HepG2 (cell line): ENCODE measurements around the gene ZNF831. TPM values are rescaled to one million over a fixed set of nuclear protein-coding genes. Genes with fewer than 3 reads are reported as not detected.

ENCODE experiments used
- ATAC-seq: fragments of 200-7000 bp; cut with Tn5 transposase; 3 replicates; pipeline ENCODE4 v1.9.1; 2020; ENCODE audit warnings: mild to moderate bottlenecking, moderate library complexity
- BruUV-seq: library from RNA; stranded (reverse); fragments of 400-500 nt; replicated peaks from 2 replicates; lab custom pipeline; 2021; lab: Mats Ljungman, UMichigan
- CTCF ChIA-PET: fragments of 300-600 bp; formaldehyde crosslinking; extraction: SDS; loops from one replicate; lab custom pipeline; 2021; ENCODE audit warnings: low total read pairs, inconsistent platforms, low intra/inter-chr PET ratio; lab: Yijun Ruan, JAX
- POLR2A ChIA-PET: fragments of 350-600 bp; sonication (Branson Sonifier 250); formaldehyde crosslinking; loops from one replicate; lab custom pipeline; 2020; ENCODE audit warnings: antibody characterized with exemption, inconsistent platforms; lab: Yijun Ruan, JAX
- DNase-seq: peaks from one replicate; pipeline ENCODE4 v3.0.0-alpha.2; 2015; ENCODE audit warnings: low spot score
- FAIRE-seq: peaks from 3 replicates; lab custom pipeline; 2011; peaks lifted over from hg19 to GRCh38; lab: Jason Lieb, UNC
- H2AFZ ChIP-seq: one replicate; pipeline ENCODE4 v1.6.1; 2011; ENCODE audit warnings: low read length, inconsistent platforms
- H3K27ac ChIP-seq: fragments of 300-600 bp; 3 replicates; pipeline ENCODE4 v1.8.0; 2011; ENCODE audit warnings: mixed run types, mild to moderate bottlenecking, mixed read lengths, low read length, inconsistent platforms; ENCODE audit not compliant: insufficient read depth; ENCODE audit errors: extremely low read length
- H3K27me3 ChIP-seq, 2 experiments: fragments of 200-600 bp in 1 of 2; 2 replicates in 1 of 2; 3 replicates in 1 of 2; pipeline versions ENCODE4 v1.6.0 to v1.8.0; 2011; ENCODE audit warnings: low read length in 2 of 2, mild to moderate bottlenecking in 2 of 2, moderate library complexity in 2 of 2, inconsistent platforms in 1 of 2; ENCODE audit not compliant: insufficient read depth in 2 of 2, control insufficient read depth in 1 of 2
- H3K36me3 ChIP-seq, 2 experiments: fragments of 200-600 bp in 1 of 2; replicated peaks in 1 of 2; 2 replicates in 1 of 2; 3 replicates in 1 of 2; pipeline versions ENCODE4 v1.5.1 to v1.8.0; 2011; ENCODE audit warnings: low read length in 2 of 2, inconsistent platforms in 1 of 2; ENCODE audit not compliant: insufficient read depth in 2 of 2, control insufficient read depth in 1 of 2
- H3K4me1 ChIP-seq: 2 replicates; pipeline ENCODE4 v1.5.1; 2012; ENCODE audit warnings: low read length, inconsistent platforms; ENCODE audit not compliant: insufficient read depth
- H3K4me2 ChIP-seq: 2 replicates; pipeline ENCODE4 v1.6.0; 2011; ENCODE audit warnings: low read depth, low read length, inconsistent platforms
- H3K4me3 ChIP-seq, 3 experiments: fragments of 200-600 bp in 1 of 3; sonication (generic), shearing (Covaris generic) in 1 of 3; replicated peaks in 1 of 3; 2 replicates each; pipeline ENCODE4 v1.5.1; 2011 to 2016; ENCODE audit warnings: low read length in 3 of 3, inconsistent platforms in 2 of 3, low read depth in 2 of 3, mild to moderate bottlenecking in 2 of 3, control low read depth in 1 of 3, mixed read lengths in 1 of 3; ENCODE audit not compliant: insufficient read depth in 1 of 3
- H3K79me2 ChIP-seq: one replicate; pipeline ENCODE4 v1.6.1; 2011; ENCODE audit warnings: low read length, inconsistent platforms; ENCODE audit not compliant: insufficient read depth
- H3K9ac ChIP-seq: 2 replicates; pipeline ENCODE4 v1.6.0; 2011; ENCODE audit warnings: mild to moderate bottlenecking, low read depth, low read length, inconsistent platforms; ENCODE audit not compliant: insufficient read depth
- H3K9me3 ChIP-seq: 2 replicates; pipeline ENCODE4 v1.5.1; 2012; ENCODE audit warnings: mild to moderate bottlenecking, low read length
- H4K20me1 ChIP-seq: 2 replicates; pipeline ENCODE4 v1.6.0; 2011; ENCODE audit warnings: inconsistent platforms, mild to moderate bottlenecking, low read length, moderate library complexity; ENCODE audit not compliant: insufficient read depth
- BCLAF1 ChIP-seq: fragments of 450-650 bp; IDR thresholded peaks from 2 replicates; pipeline ENCODE4 v1.6.1; 2017; ENCODE audit warnings: mild to moderate bottlenecking
- FOSL2 ChIP-seq: sonication (generic); formaldehyde crosslinking; IDR thresholded peaks from 2 replicates; pipeline ENCODE4 v1.4.0; 2020; ENCODE audit warnings: missing genetic modification reagents
- HNF4G ChIP-seq, 2 experiments: sonication (generic) in 1 of 2; formaldehyde crosslinking in 1 of 2; IDR thresholded peaks; 2 replicates each; pipeline versions ENCODE4 v1.4.0 to v1.6.1; 2011 to 2020; ENCODE audit warnings: borderline replicate concordance in 2 of 2, low read depth in 2 of 2, mild to moderate bottlenecking in 2 of 2, low read length in 1 of 2, missing genetic modification reagents in 1 of 2, moderate library complexity in 1 of 2
- MYNN ChIP-seq: sonication (generic); formaldehyde crosslinking; IDR thresholded peaks from 2 replicates; pipeline ENCODE4 v1.4.0; 2020; ENCODE audit warnings: mild to moderate bottlenecking, low read depth, missing genetic modification reagents
- NFRKB ChIP-seq: fragments of 450-650 bp; IDR thresholded peaks from 2 replicates; pipeline ENCODE4 v1.6.1; 2017
- PHF8 ChIP-seq: sonication (generic); formaldehyde crosslinking; IDR thresholded peaks from 2 replicates; pipeline ENCODE4 v1.5.0; 2020; ENCODE audit warnings: missing genetic modification reagents
- SRY ChIP-seq: sonication (generic); formaldehyde crosslinking; IDR thresholded peaks from 2 replicates; pipeline ENCODE4 v1.8.0; 2022; ENCODE audit warnings: mild to moderate bottlenecking, missing genetic modification reagents
- ZBTB7A ChIP-seq: sonication (generic); formaldehyde crosslinking; IDR thresholded peaks from 2 replicates; pipeline ENCODE4 v1.8.0; 2022; ENCODE audit warnings: mild to moderate bottlenecking, missing genetic modification reagents
- ZNF205 ChIP-seq: IDR thresholded peaks from 2 replicates; pipeline ENCODE4 v1.6.1; 2018; ENCODE audit warnings: missing biosample characterization, missing genetic modification reagents
- ZNF350 ChIP-seq: sonication (generic); formaldehyde crosslinking; IDR thresholded peaks from 2 replicates; pipeline ENCODE4 v1.4.0; 2020; ENCODE audit warnings: mild to moderate bottlenecking, low read depth, missing genetic modification reagents, borderline replicate concordance
- ZNF414 ChIP-seq: sonication (generic); formaldehyde crosslinking; IDR thresholded peaks from 2 replicates; pipeline ENCODE4 v1.5.0; 2020; ENCODE audit warnings: missing genetic modification reagents
- ZNF800 ChIP-seq: sonication (generic); formaldehyde crosslinking; IDR thresholded peaks from 2 replicates; pipeline ENCODE4 v1.4.0; 2020; ENCODE audit warnings: missing genetic modification reagents
- WGBS: methylation state at CpG from one replicate; pipeline ENCODE4 v1.1.6; 2017; ENCODE audit warnings: low lambda C conversion rate; 5-methylcytosine and 5-hydroxymethylcytosine counted together
- in situ Hi-C: cut with HindIII; loops from 2 replicates; pipeline ENCODE4 v1.10.0; 2017; ENCODE audit warnings: low pct_unique_long_range_greater_than_20kb; ENCODE audit not compliant: extremely low pct_ligation_motif_present
- intact Hi-C: fragments of 100-400 bp; cut with micrococcal nuclease; formaldehyde crosslinking; loops from one replicate; pipeline ENCODE4 v1.10.0; 2022; ENCODE audit not compliant: unreplicated experiment
- polyA plus RNA-seq, 8 experiments: library from polyadenylated mRNA; depleted of rRNA in 3 of 8; stranded (reverse) in 7 of 8; unstranded in 1 of 8; fragments of >200 nt; fragmentation: Illumina TruSeq in 4 of 8; extraction: Trizol in 4 of 8; gene quantifications; 2 replicates each; pipeline versions ENCODE4 v1.2.1 to v1.2.3, GENCODE V29; 2011 to 2016; ENCODE audit warnings: low read depth in 4 of 8, missing spikeins in 1 of 8, mixed read lengths in 1 of 8; ENCODE audit not compliant: insufficient read depth in 1 of 8
- total RNA-seq, 5 experiments: library from RNA; depleted of rRNA; stranded (reverse); fragments of >200 nt; fragmentation: Illumina TruSeq; extraction: Trizol; gene quantifications; 2 replicates each; pipeline ENCODE4 v1.2.3, GENCODE V29; 2016; ENCODE audit warnings: low read depth in 1 of 5

The ZNF831 gene
- total and polyA plus RNA-seq, 2 of the 13 experiments (the other 11 are each of a cell fraction or from before 2014, with no cell fraction given): not detected

- intact Hi-C loops (no loop called here), in situ Hi-C loops (no loop called here)
- DNase-seq (no peak), ATAC-seq (no peak), FAIRE-seq (no peak)
- no peaks in the 10 kb centered on the region for H3K79me2 ChIP-seq
- H3K9me3 ChIP-seq: no peaks in the 10 kb centered on the region
- no peaks in the 10 kb centered on the region for H3K4me1 ChIP-seq
- H3K27me3 ChIP-seq: peaks cover 2 to 13% of the 10 kb centered on the region in 2 experiments; a peak in 2 of 5 replicates
- TF ChIP-seq SRY (CRISPR knock-in tag) (no peak), ZNF205 (CRISPR knock-in tag) (no peak), MYNN (CRISPR knock-in tag) (no peak), FOSL2 (CRISPR knock-in tag) (no peak), ZNF350 (CRISPR knock-in tag) (no peak), ZNF414 (CRISPR knock-in tag) (no peak), ZBTB7A (CRISPR knock-in tag) (no peak), PHF8 (CRISPR knock-in tag) (no peak), BCLAF1 (no peak), NFRKB (no peak), HNF4G (IDR thresholded peaks at IDR 0.05; ENCODE audit: borderline replicate concordance, low read depth, low read length) (no peak), HNF4G (CRISPR knock-in tag; IDR thresholded peaks at IDR 0.05; ENCODE audit: borderline replicate concordance, low read depth) (no peak), ZNF800 (no peak)
- BruUV-seq: no TSS peak
- no peak overlapping the region for H3K4me2 ChIP-seq
- ChIA-PET CTCF (no interaction called here), POLR2A (no interaction called here)
- no peak overlapping the region for H2AFZ ChIP-seq
- 3% methylated on average over 5 of the region's 5 CpGs for WGBS
- no peaks in the 10 kb centered on the region for H4K20me1 ChIP-seq
- H3K36me3 ChIP-seq: no peaks in the 10 kb centered on the region
- no peak overlapping the region for H3K27ac ChIP-seq
- H3K9ac ChIP-seq: no peak overlapping the region
- no peak overlapping the region for H3K4me3 ChIP-seq
Observed at GRCh38 chr20:59284470-59284869, 120.8 kb downstream of the ZNF831 start.
